Ascending aorta (tissue), 2 donors: ENCODE data around the gene RBM19. TPM values are rescaled to one million over a fixed set of nuclear protein-coding genes. Genes with fewer than 3 reads are reported as not detected.
"Not testable (repeated sequence)": the region's sequence is repeated elsewhere in the genome, so short reads cannot be mapped to it uniquely, and the experiment has no call there.

Experiments
- DNase-seq, 2 donors: peaks; one replicate each; pipeline ENCODE4 v3.0.0-alpha.2; 2019; ENCODE audit warnings: low spot score in 2 of 2
- H3K27ac ChIP-seq, 2 donors: fragments of 200-600 bp; sonication (generic); one replicate each; pipeline ENCODE4 v1.5.1; 2016 to 2017; ENCODE audit warnings: mild to moderate bottlenecking in 1 of 2
- H3K27me3 ChIP-seq: fragments of 200-600 bp; sonication (generic); one replicate; pipeline ENCODE4 v1.5.1; 2017
- H3K36me3 ChIP-seq, 2 donors: fragments of 200-600 bp; sonication (generic); one replicate each; pipeline ENCODE4 v1.5.1; 2016
- H3K4me1 ChIP-seq, 2 donors: fragments of 200-600 bp; sonication (generic); one replicate each; pipeline ENCODE4 v1.5.1; 2016 to 2017; ENCODE audit warnings: mild to moderate bottlenecking in 1 of 2
- H3K4me3 ChIP-seq, 2 donors: fragments of 200-600 bp; sonication (generic); one replicate each; pipeline ENCODE4 v1.5.1; 2016 to 2017; ENCODE audit warnings: mild to moderate bottlenecking in 1 of 2
- H3K9me3 ChIP-seq, 2 donors: fragments of 200-600 bp; sonication (generic); one replicate each; pipeline ENCODE4 v1.5.1; 2016
- CTCF ChIP-seq, 3 experiments: fragments of 200-600 bp in 2 of 3; fragments of 450-650 bp in 1 of 3; sonication (generic) in 2 of 3; IDR thresholded peaks; one replicate each; pipeline ENCODE4 v1.5.1; 2016 to 2019; ENCODE audit warnings: antibody characterized with exemption in 3 of 3, mild to moderate bottlenecking in 1 of 3, moderate library complexity in 1 of 3
- intact Hi-C: fragments of 100-400 bp; cut with DNase I; formaldehyde crosslinking; loops from one replicate; pipeline ENCODE4 v1.15.1; 2023
- total RNA-seq: library from RNA; depleted of rRNA; stranded (reverse); fragments of >200 nt; gene quantifications from one replicate; pipeline ENCODE4 v1.1.0, GENCODE V29; 2016

Gene RBM19
- total RNA-seq, 1 donor from 2014 or later, result 22.8 TPM

- no peaks in the 10 kb centered on the region for H3K4me1 ChIP-seq
- H3K4me3 ChIP-seq, result no peak overlapping the region
- no peaks in the 10 kb centered on the region for H3K9me3 ChIP-seq
- no peaks in the 10 kb centered on the region for H3K36me3 ChIP-seq
- intact Hi-C loops, result no loop called here
- DNase-seq, result no peak
- no peaks in the 10 kb centered on the region for H3K27me3 ChIP-seq
- H3K27ac ChIP-seq, result no peak overlapping the region
- no peak for TF ChIP-seq CTCF (IDR thresholded peaks at IDR 0.05)
Observed at GRCh38 chr12:114000861-114001260, 34.7 kb upstream of the RBM19 start.

- H3K36me3 ChIP-seq, H3K27ac ChIP-seq, H3K9me3 ChIP-seq, DNase-seq, H3K27me3 ChIP-seq, intact Hi-C loops, H3K4me1 ChIP-seq, H3K4me3 ChIP-seq: not testable (repeated sequence)
Observed at GRCh38 chr12:114000261-114000660, 34.1 kb upstream of the RBM19 start.

- no peaks in the 10 kb centered on the region for H3K4me1 ChIP-seq
- H3K27ac ChIP-seq, result no peak overlapping the region
- H3K27me3 ChIP-seq, result no peaks in the 10 kb centered on the region
- no peak overlapping the region for H3K4me3 ChIP-seq
- no peaks in the 10 kb centered on the region for H3K36me3 ChIP-seq
- no peak for DNase-seq
- no peak for TF ChIP-seq CTCF (IDR thresholded peaks at IDR 0.05)
- intact Hi-C loops, result no loop called here
- no peaks in the 10 kb centered on the region for H3K9me3 ChIP-seq
Observed at GRCh38 chr12:113997365-113997764, 31.2 kb upstream of the RBM19 start.

- Histone ChIP-seq H3K9me3 (no peaks in the 10 kb centered on the region), H3K36me3 (no peaks in the 10 kb centered on the region), H3K27me3 (no peaks in the 10 kb centered on the region), H3K27ac (no peak overlapping the region), H3K4me1 (no peaks in the 10 kb centered on the region), H3K4me3 (no peak overlapping the region)
- TF ChIP-seq CTCF (IDR thresholded peaks at IDR 0.05), result no peak
- intact Hi-C loops, result no loop called here
- DNase-seq, result no peak
Observed at GRCh38 chr12:113996026-113996425, 29.9 kb upstream of the RBM19 start.

- H3K9me3 ChIP-seq, result no peaks in the 10 kb centered on the region
- no peaks in the 10 kb centered on the region for H3K36me3 ChIP-seq
- H3K4me1 ChIP-seq, result no peaks in the 10 kb centered on the region
- H3K4me3 ChIP-seq, result no peak overlapping the region
- no peak for TF ChIP-seq CTCF (IDR thresholded peaks at IDR 0.05)
- no peak for DNase-seq
- H3K27ac ChIP-seq, result no peak overlapping the region
- intact Hi-C loops, result no loop called here
- H3K27me3 ChIP-seq, result no peaks in the 10 kb centered on the region
Observed at GRCh38 chr12:113994051-113994450, 27.9 kb upstream of the RBM19 start.

GRCh38 chr12:113992751-113993150 is 26.6 kb upstream of the RBM19 start:
- H3K27ac ChIP-seq, H3K9me3 ChIP-seq, DNase-seq, H3K4me3 ChIP-seq, H3K36me3 ChIP-seq, intact Hi-C loops, H3K27me3 ChIP-seq, H3K4me1 ChIP-seq: not testable (repeated sequence)
